ENCODE data around the gene MIPOL1.
A peak's percentile ranks its signal among the peaks of the same experiment; 100 is the strongest.
"Not testable (repeated sequence)": the region's sequence is repeated elsewhere in the genome, so short reads cannot be mapped to it uniquely, and the experiment has no call there.

The MIPOL1 gene

GRCh38 chr14:37187294-37187693, 10.4 kb upstream of the MIPOL1 start:
- DNase-seq (ENCODE audit: low read depth, low spot score), result no peak

GRCh38 chr14:37187840-37188577, 9.7 kb upstream of the MIPOL1 start:
- DNase-seq (ENCODE audit: low read depth, low spot score), result peak; percentile 25

- DNase-seq (ENCODE audit: low read depth, low spot score), result not testable (repeated sequence)
These were observed 8.0 kb upstream of the MIPOL1 start for GRCh38 chr14:37189733-37190132.

- no peak for DNase-seq (ENCODE audit: low read depth, low spot score)
These were observed 3.0 kb upstream of the MIPOL1 start for GRCh38 chr14:37194698-37195097.

GRCh38 chr14:37195327-37195726, 2.4 kb upstream of the MIPOL1 start:
- DNase-seq (ENCODE audit: low read depth, low spot score), result no peak

GRCh38 chr14:37196604-37197420, 925 bp upstream of the MIPOL1 start:
- no peak for DNase-seq (ENCODE audit: low read depth, low spot score)

GRCh38 chr14:37198273-37198598, 499 bp downstream of the MIPOL1 start:
- DNase-seq (ENCODE audit: low read depth, low spot score), result no peak

GRCh38 chr14:37198907-37199306, 1.2 kb downstream of the MIPOL1 start:
- no peak for DNase-seq (ENCODE audit: low read depth, low spot score)

- DNase-seq (ENCODE audit: low read depth, low spot score), result no peak
These were observed 4.0 kb downstream of the MIPOL1 start for GRCh38 chr14:37201724-37202123.

GRCh38 chr14:37202265-37202664, 4.5 kb downstream of the MIPOL1 start:
- no peak for DNase-seq (ENCODE audit: low read depth, low spot score)

- DNase-seq (ENCODE audit: low read depth, low spot score), result no peak
These were observed 5.1 kb downstream of the MIPOL1 start for GRCh38 chr14:37202812-37203211.

GRCh38 chr14:37203423-37203822, 5.7 kb downstream of the MIPOL1 start:
- DNase-seq (ENCODE audit: low read depth, low spot score), result no peak

- not testable (repeated sequence) for DNase-seq (ENCODE audit: low read depth, low spot score)
These were observed 8.2 kb downstream of the MIPOL1 start for GRCh38 chr14:37205623-37206605.

GRCh38 chr14:37209617-37210016, 11.9 kb downstream of the MIPOL1 start:
- not testable (repeated sequence) for DNase-seq (ENCODE audit: low read depth, low spot score)

GRCh38 chr14:37210448-37210847, 12.7 kb downstream of the MIPOL1 start:
- no peak for DNase-seq (ENCODE audit: low read depth, low spot score)

- DNase-seq (ENCODE audit: low read depth, low spot score), result no peak
These were observed 15.3 kb downstream of the MIPOL1 start for GRCh38 chr14:37213016-37213415.

- DNase-seq (ENCODE audit: low read depth, low spot score), result no peak
These were observed 17.6 kb downstream of the MIPOL1 start for GRCh38 chr14:37215345-37215744.

GRCh38 chr14:37221073-37221472, 23.3 kb downstream of the MIPOL1 start:
- no peak for DNase-seq (ENCODE audit: low read depth, low spot score)

GRCh38 chr14:37223947-37224474, 26.3 kb downstream of the MIPOL1 start:
- DNase-seq (ENCODE audit: low read depth, low spot score), result no peak

- not testable (repeated sequence) for DNase-seq (ENCODE audit: low read depth, low spot score)
These were observed 27.9 kb downstream of the MIPOL1 start for GRCh38 chr14:37225668-37226067.

- DNase-seq (ENCODE audit: low read depth, low spot score), result no peak
These were observed 32.9 kb downstream of the MIPOL1 start for GRCh38 chr14:37230551-37231194.
